SK-N-SH (cell line): ENCODE results near the gene MUC22. TPM values are rescaled to one million over a fixed set of nuclear protein-coding genes. Genes with fewer than 3 reads are reported as not detected.

Experiments
- CTCF ChIA-PET: fragments of 300-600, 350-600 bp; formaldehyde crosslinking; extraction: SDS; loops from one replicate; lab custom pipeline; 2021; lab: Yijun Ruan, JAX
- POLR2A ChIA-PET: fragments of 350-600 bp; sonication (Branson Sonifier 250); formaldehyde crosslinking; extraction: SDS; loops from one replicate; lab custom pipeline; 2020; ENCODE audit warnings: antibody characterized with exemption, inconsistent platforms; lab: Yijun Ruan, JAX
- DNase-seq: peaks from one replicate; pipeline ENCODE4 v3.0.0; 2012
- H2AFZ ChIP-seq: fragments of 200-600 bp; sonication (generic); 2 replicates; pipeline ENCODE4 v1.8.1; 2016; ENCODE audit warnings: antibody characterized with exemption, mild to moderate bottlenecking, low read depth
- H3F3A ChIP-seq: fragments of 200-600 bp; sonication (generic); replicated peaks from 2 replicates; pipeline ENCODE3; 2016; ENCODE audit warnings: antibody characterized with exemption, mild to moderate bottlenecking; ENCODE audit not compliant: insufficient read depth
- H3K27ac ChIP-seq, 2 experiments: fragments of 200-500 bp in 1 of 2; fragments of 200-600 bp in 1 of 2; sonication (Bioruptor generic) in 1 of 2; sonication (generic), shearing (Covaris generic) in 1 of 2; 2 replicates each; pipeline versions ENCODE4 v1.5.1 to v1.6.1; 2014 to 2016; ENCODE audit warnings: low read depth in 2 of 2, inconsistent platforms in 1 of 2, low read length in 1 of 2, mild to moderate bottlenecking in 1 of 2, mixed read lengths in 1 of 2
- H3K27me3 ChIP-seq: fragments of 200-600 bp; sonication (generic), shearing (Covaris generic); 2 replicates; pipeline ENCODE4 v1.6.1; 2016; ENCODE audit warnings: mixed run types; ENCODE audit not compliant: insufficient read depth
- H3K36me3 ChIP-seq, 2 experiments: fragments of 200-500 bp in 1 of 2; fragments of 200-600 bp in 1 of 2; sonication (Bioruptor generic) in 1 of 2; sonication (generic) in 1 of 2; replicated peaks in 1 of 2; 2 replicates each; pipeline versions ENCODE3 to v1.5.1; 2014 to 2016; ENCODE audit warnings: low read length in 1 of 2, mild to moderate bottlenecking in 1 of 2; ENCODE audit not compliant: insufficient read depth in 2 of 2, control insufficient read depth in 1 of 2
- H3K4me1 ChIP-seq, 2 experiments: fragments of 200-500 bp in 1 of 2; fragments of 200-600 bp in 1 of 2; sonication (Bioruptor generic) in 1 of 2; sonication (generic), shearing (Covaris generic) in 1 of 2; 2 replicates each; pipeline versions ENCODE4 v1.5.1 to v1.6.1; 2014 to 2016; ENCODE audit warnings: low read depth in 1 of 2, low read length in 1 of 2, mixed run types in 1 of 2; ENCODE audit not compliant: insufficient read depth in 2 of 2, control insufficient read depth in 1 of 2
- H3K4me2 ChIP-seq: fragments of 200-600 bp; sonication (generic), shearing (Covaris generic); 2 replicates; pipeline ENCODE4 v1.6.1; 2017; ENCODE audit warnings: mixed run types
- H3K4me3 ChIP-seq, 2 experiments: fragments of 200-500 bp in 1 of 2; fragments of 200-600 bp in 1 of 2; sonication (Bioruptor generic) in 1 of 2; sonication (generic), shearing (Covaris generic) in 1 of 2; 2 replicates each; pipeline versions ENCODE4 v1.5.1 to v1.8.1; 2014 to 2016; ENCODE audit warnings: low read depth in 2 of 2, inconsistent platforms in 1 of 2, low read length in 1 of 2, mild to moderate bottlenecking in 1 of 2, mixed read lengths in 1 of 2, moderate library complexity in 1 of 2
- H3K79me2 ChIP-seq: fragments of 200-600 bp; sonication (generic); 2 replicates; pipeline ENCODE4 v1.8.1; 2017; ENCODE audit warnings: mild to moderate bottlenecking; ENCODE audit not compliant: insufficient read depth
- H3K9ac ChIP-seq: fragments of 200-600 bp; sonication (generic); 2 replicates; pipeline ENCODE4 v1.6.1; 2017; ENCODE audit warnings: mixed run types
- H3K9me2 ChIP-seq: fragments of 200-600 bp; sonication (generic); 2 replicates; pipeline ENCODE4 v1.6.1; 2017; ENCODE audit warnings: mixed run types
- H3K9me3 ChIP-seq: fragments of 200-600 bp; sonication (generic); 2 replicates; pipeline ENCODE4 v1.6.1; 2017; ENCODE audit warnings: mixed run types, mild to moderate bottlenecking, moderate library complexity
- H4K20me1 ChIP-seq: fragments of 200-600 bp; sonication (generic); 2 replicates; pipeline ENCODE4 v1.6.1; 2017; ENCODE audit warnings: mild to moderate bottlenecking, mixed run types; ENCODE audit not compliant: insufficient read depth
- ELF1 ChIP-seq: IDR thresholded peaks from 2 replicates; pipeline ENCODE4 v1.4.0; 2012
- EZH2phosphoT487 ChIP-seq: fragments of 200-600 bp; sonication (generic); IDR thresholded peaks from 2 replicates; pipeline ENCODE4 v1.6.1; 2017; ENCODE audit warnings: low read depth, mixed run types, mild to moderate bottlenecking, antibody characterized with exemption, moderate library complexity, borderline replicate concordance
- FOSL2 ChIP-seq: IDR thresholded peaks from 2 replicates; pipeline ENCODE4 v1.4.0; 2012; ENCODE audit warnings: low read depth, mild to moderate bottlenecking, moderate library complexity, borderline replicate concordance
- FOXM1 ChIP-seq: IDR thresholded peaks from 2 replicates; pipeline ENCODE4 v1.4.0; 2012; ENCODE audit warnings: low read depth, mild to moderate bottlenecking
- PBX3 ChIP-seq: IDR thresholded peaks from 2 replicates; pipeline ENCODE4; 2012
- REST ChIP-seq: IDR thresholded peaks from 2 replicates; pipeline ENCODE4 v1.6.1; 2012; ENCODE audit warnings: mild to moderate bottlenecking, low read depth, low read length, moderate library complexity
- RFX5 ChIP-seq: IDR thresholded peaks from 2 replicates; pipeline ENCODE4 v1.6.1; 2012; ENCODE audit warnings: mild to moderate bottlenecking, improper control_type of control experiment, low read length
- SIN3A ChIP-seq: IDR thresholded peaks from 2 replicates; pipeline ENCODE4 v1.6.1; 2012; ENCODE audit warnings: low read depth, mild to moderate bottlenecking, low read length, moderate library complexity, borderline replicate concordance
- TEAD4 ChIP-seq: IDR thresholded peaks from 2 replicates; pipeline ENCODE4 v1.4.0; 2012; ENCODE audit warnings: mild to moderate bottlenecking, borderline replicate concordance; ENCODE audit not compliant: insufficient read depth
- USF2 ChIP-seq: fragments of 150-350 bp; IDR thresholded peaks from 2 replicates; pipeline ENCODE4 v1.6.1; 2017; ENCODE audit warnings: antibody characterized with exemption, low read length, low read depth, borderline replicate concordance
- WGBS: methylation state at CpG from one replicate; pipeline ENCODE4 v1.1.6; 2017; ENCODE audit warnings: low lambda C conversion rate; 5-methylcytosine and 5-hydroxymethylcytosine counted together
- polyA plus RNA-seq, 3 experiments: library from polyadenylated mRNA; depleted of rRNA; stranded (reverse); fragments of >200 nt; gene quantifications; 2 replicates each; pipeline ENCODE4 v1.2.3, GENCODE V29; 2012

The MUC22 gene
- polyA plus RNA-seq, 1 of the 3 experiments (the other 2 are of a cell fraction) = 0.12 TPM

DNA sequence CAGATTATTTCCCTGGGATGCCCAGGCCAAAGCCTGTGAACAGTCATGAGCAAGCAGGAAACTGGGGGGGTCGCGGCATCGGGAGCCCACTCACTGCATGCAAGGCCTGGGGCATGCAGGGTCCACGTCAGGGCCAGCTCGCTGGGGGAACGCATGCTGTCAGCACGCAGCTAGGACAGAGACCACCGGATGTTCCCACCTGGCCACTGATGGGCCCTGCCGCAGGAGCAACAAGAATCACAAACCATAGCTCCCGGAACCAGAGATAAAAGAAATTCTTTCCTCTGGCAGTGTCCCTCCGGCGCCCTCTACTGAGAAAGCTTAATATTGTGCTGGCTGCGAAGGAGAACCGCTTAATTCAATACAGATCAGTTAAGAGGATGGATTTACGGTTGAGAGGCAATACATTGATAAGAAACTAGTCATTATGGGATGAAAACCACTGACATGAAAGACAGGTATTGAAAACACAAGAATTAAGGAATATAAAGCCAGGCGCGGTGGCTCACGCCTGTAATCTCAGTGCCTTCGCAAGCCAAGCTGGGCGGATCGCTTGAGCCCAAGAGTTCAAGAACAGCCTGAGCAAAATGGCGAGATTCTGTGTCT, 69.5 kb downstream of the MUC22 start (continued):
- TF ChIP-seq PBX3 (no peak), REST (no peak), ELF1 (no peak), USF2 (no peak), SIN3A (no peak)

DNA sequence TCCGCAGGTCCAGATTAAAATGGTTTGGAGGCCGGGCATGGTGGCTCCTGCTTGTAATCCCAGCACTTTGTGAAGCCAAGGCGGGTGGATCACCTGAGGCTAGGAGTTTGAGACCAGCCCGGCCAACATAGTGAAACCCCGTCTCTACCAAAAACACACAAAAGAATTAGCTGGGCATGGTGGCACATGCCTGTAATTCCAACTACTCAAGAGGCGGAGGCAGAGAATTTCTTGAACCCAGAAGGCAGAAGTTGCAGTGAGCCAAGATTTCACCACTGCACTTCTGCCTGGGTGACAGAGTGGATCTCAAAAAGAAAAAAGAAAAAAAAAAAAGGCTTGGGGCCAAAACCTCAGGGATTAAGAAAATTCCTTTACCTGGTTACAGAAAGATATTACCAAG, 71.6 kb downstream of the MUC22 start:
- DNase-seq = no peak
- H2AFZ ChIP-seq = no peak overlapping the region
- H3K9ac ChIP-seq = no peak overlapping the region
- 88% methylated on average over 6 of the region's 6 CpGs for WGBS
- no peak overlapping the region for H3K4me2 ChIP-seq
- no peaks in the 10 kb centered on the region for H3K9me2 ChIP-seq
- ChIA-PET CTCF (interaction anchor here (0.6 to 5.9 kb wide), 6 partner anchors 10 to 254 kb away, joined by 3 to 86 read pairs (median 3); partner anchors contain the start of gene VARS2), POLR2A (no interaction called here)
- H3K36me3 ChIP-seq = no peaks in the 10 kb centered on the region
- H3K27ac ChIP-seq = no peak overlapping the region
- no peaks in the 10 kb centered on the region for H4K20me1 ChIP-seq
- H3K4me1 ChIP-seq = peaks cover 3 to 6% of the 10 kb centered on the region in 2 experiments; a peak in 2 of 4 replicates
- H3K4me3 ChIP-seq = no peak overlapping the region
- H3K79me2 ChIP-seq = no peaks in the 10 kb centered on the region
- peaks cover 5% of the 10 kb centered on the region for H3F3A ChIP-seq
- no peak for TF ChIP-seq EZH2phosphoT487
- no peak for TF ChIP-seq TEAD4
- no peak for TF ChIP-seq FOSL2
- TF ChIP-seq FOXM1 = no peak
- no peak for TF ChIP-seq RFX5
- TF ChIP-seq USF2 = no peak
- H3K9me3 ChIP-seq = no peaks in the 10 kb centered on the region
- no peaks in the 10 kb centered on the region for H3K27me3 ChIP-seq
